Type B pancreatic cell (in vitro differentiated cells): ENCODE measurements around the gene PMEPA1. TPM values are rescaled to one million over a fixed set of nuclear protein-coding genes. Genes with fewer than 3 reads are reported as not detected.

Experiments
- DNase-seq: peaks from one replicate; pipeline ENCODE4 v3.0.0; 2021; ENCODE audit warnings: mixed read lengths; ENCODE audit not compliant: unreplicated experiment; ENCODE audit errors: extremely low spot score
- H3K27ac Mint-ChIP-seq: 2 replicates; pipeline ENCODE4 v1.8.0; 2021; ENCODE audit warnings: mild to moderate bottlenecking, mixed read lengths
- H3K27me3 Mint-ChIP-seq: 2 replicates; pipeline ENCODE4 v1.8.0; 2021; ENCODE audit warnings: mixed read lengths
- H3K36me3 Mint-ChIP-seq: 2 replicates; pipeline ENCODE4 v1.8.0; 2021; ENCODE audit warnings: mixed read lengths
- H3K4me1 Mint-ChIP-seq: one replicate; pipeline ENCODE4 v1.8.0; 2021; ENCODE audit warnings: mixed read lengths; ENCODE audit not compliant: unreplicated experiment
- H3K4me3 Mint-ChIP-seq: 2 replicates; pipeline ENCODE4 v1.8.0; 2021; ENCODE audit warnings: mild to moderate bottlenecking, mixed read lengths
- H3K9me3 Mint-ChIP-seq: 2 replicates; pipeline ENCODE4 v1.8.0; 2021; ENCODE audit warnings: mixed read lengths
- total RNA-seq: library from RNA; stranded (reverse); gene quantifications from 2 replicates; pipeline ENCODE4 v1.2.1, GENCODE V29; 2021; ENCODE audit warnings: low replicate concordance
- TF ChIP-seq, protein P1 (sequence below): fragments of 200-600 bp; sonication (generic); conservative IDR thresholded peaks from 2 replicates; pipeline ENCODE4 v1.5.0; 2021; ENCODE audit warnings: antibody characterized with exemption, mild to moderate bottlenecking

Gene PMEPA1
- total RNA-seq, 1 donor from 2014 or later = 8.8 TPM

DNA sequence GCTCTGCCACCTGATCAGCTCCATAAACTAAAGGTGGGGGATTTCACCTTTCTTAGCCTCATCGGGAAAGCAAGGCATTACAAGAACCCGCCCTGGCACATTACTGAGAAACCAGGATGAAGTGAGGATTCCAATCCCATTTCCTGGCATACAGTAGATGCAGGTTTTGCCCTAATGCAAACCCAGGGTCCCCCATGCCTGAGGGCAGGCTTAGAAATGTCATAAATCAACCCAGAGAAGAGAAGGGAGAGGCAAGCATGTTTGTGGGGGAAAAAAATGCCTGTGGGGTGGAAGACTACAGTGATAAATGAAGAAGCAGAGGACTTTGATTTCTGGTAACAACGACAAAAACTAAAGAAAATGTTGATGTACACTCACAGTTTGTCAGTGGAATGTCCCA, 18.0 kb upstream of the PMEPA1 start:
- H3K4me1 Mint-ChIP-seq = no peaks in the 10 kb centered on the region

DNA sequence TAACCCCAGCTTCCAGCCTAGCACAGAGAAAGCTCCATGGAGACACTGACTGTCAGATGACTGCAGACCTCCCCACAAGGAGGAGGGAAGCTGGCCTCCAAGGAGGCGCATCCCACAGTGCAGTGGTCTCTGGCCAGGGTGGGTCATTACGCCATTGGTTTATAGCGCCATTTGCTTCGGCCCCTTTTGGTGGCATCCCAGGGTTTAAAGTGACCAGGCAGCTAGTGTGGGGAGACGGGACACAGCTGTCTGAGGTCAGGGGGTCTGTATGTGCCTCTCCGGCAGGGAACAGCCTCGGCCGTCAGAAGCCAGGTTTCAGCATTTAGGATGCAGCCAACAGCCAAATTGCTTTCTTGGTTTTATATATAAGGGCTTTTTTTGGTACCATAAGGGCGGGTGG, 15.8 kb upstream of the PMEPA1 start:
- TF ChIP-seq, protein P1, sequence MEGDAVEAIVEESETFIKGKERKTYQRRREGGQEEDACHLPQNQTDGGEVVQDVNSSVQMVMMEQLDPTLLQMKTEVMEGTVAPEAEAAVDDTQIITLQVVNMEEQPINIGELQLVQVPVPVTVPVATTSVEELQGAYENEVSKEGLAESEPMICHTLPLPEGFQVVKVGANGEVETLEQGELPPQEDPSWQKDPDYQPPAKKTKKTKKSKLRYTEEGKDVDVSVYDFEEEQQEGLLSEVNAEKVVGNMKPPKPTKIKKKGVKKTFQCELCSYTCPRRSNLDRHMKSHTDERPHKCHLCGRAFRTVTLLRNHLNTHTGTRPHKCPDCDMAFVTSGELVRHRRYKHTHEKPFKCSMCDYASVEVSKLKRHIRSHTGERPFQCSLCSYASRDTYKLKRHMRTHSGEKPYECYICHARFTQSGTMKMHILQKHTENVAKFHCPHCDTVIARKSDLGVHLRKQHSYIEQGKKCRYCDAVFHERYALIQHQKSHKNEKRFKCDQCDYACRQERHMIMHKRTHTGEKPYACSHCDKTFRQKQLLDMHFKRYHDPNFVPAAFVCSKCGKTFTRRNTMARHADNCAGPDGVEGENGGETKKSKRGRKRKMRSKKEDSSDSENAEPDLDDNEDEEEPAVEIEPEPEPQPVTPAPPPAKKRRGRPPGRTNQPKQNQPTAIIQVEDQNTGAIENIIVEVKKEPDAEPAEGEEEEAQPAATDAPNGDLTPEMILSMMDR = no peak
- no peaks in the 10 kb centered on the region for H3K36me3 Mint-ChIP-seq
- H3K4me1 Mint-ChIP-seq = no peaks in the 10 kb centered on the region
- no peak for DNase-seq
- no peak overlapping the region for H3K27ac Mint-ChIP-seq
- no peak overlapping the region for H3K4me3 Mint-ChIP-seq
- no peaks in the 10 kb centered on the region for H3K9me3 Mint-ChIP-seq
- H3K27me3 Mint-ChIP-seq = peaks cover 45% of the 10 kb centered on the region

More for the DNA sequence above, 18.0 kb upstream of the PMEPA1 start:
- H3K27me3 Mint-ChIP-seq = peaks cover 38% of the 10 kb centered on the region
- no peak for DNase-seq
- H3K9me3 Mint-ChIP-seq = no peaks in the 10 kb centered on the region
- no peaks in the 10 kb centered on the region for H3K36me3 Mint-ChIP-seq
- TF ChIP-seq, protein P1 = no peak
- H3K27ac Mint-ChIP-seq = no peak overlapping the region
- no peak overlapping the region for H3K4me3 Mint-ChIP-seq

DNA sequence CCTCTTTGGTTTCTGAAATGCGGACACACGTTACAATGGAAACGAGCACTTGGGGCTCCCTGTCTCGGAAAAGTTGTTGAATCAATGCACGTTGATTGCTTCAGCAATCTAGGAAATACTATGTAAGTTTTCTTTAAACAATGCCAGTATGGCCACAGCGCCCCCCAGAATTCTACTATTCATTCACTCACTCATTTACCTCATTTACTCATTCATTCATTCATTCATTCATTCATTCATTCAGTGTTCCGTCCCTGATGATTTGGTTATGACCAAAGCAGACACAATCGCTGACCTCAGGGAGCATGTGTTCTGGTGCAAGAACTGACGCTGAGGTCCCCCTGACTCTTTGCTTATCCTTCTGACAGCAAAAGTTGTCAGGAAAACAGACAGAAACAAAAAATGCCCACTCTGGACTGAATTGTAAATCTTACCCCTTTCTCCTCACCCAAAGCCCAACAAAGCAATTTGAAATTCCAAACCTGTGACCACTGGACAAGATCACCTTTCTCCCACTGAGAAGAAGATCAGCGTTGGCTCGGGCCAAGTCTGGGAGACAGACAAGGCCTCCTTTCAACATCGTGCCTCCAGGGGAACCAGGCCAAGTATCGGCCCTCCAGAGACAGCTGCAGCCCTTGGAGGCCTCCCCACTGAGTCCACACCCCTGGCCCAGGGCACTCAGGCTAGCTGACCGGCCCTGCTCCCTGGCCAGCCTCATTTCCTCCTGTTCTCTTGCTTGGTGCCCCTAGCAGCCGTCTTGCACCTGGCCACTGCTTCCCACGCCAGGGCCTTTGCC, 15.0 kb upstream of the PMEPA1 start:
- Mint-ChIP-seq H3K27ac (no peak overlapping the region), H3K4me1 (no peaks in the 10 kb centered on the region), H3K27me3 (peaks cover 45% of the 10 kb centered on the region), H3K9me3 (no peaks in the 10 kb centered on the region), H3K36me3 (no peaks in the 10 kb centered on the region), H3K4me3 (no peak overlapping the region)
- TF ChIP-seq, protein P1 = no peak
- no peak for DNase-seq

DNA sequence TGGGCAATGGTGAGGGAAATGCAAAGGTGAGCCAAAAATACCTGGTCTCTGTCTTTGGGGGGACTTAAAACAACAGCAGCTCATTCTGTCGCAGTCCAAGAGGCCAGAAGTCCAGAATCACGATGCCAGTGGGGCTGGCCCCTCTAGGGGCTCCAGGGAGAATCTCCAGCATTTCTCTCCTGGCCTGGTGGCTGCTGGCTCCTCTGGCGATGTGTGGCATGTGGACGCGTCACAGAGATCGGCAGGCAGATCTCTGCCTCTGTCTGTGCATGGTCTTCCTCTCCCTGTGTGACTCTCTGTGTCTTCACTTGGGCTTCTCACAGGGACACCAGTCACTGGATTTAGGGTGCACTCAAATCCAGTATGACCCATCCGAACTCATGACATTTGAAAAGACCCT, 14.0 kb upstream of the PMEPA1 start:
- no peak overlapping the region for H3K27ac Mint-ChIP-seq
- no peak overlapping the region for H3K4me3 Mint-ChIP-seq
- no peaks in the 10 kb centered on the region for H3K9me3 Mint-ChIP-seq
- H3K27me3 Mint-ChIP-seq = peaks cover 49% of the 10 kb centered on the region
- TF ChIP-seq, protein P1 = no peak
- DNase-seq = no peak
- H3K4me1 Mint-ChIP-seq = no peaks in the 10 kb centered on the region
- H3K36me3 Mint-ChIP-seq = no peaks in the 10 kb centered on the region

DNA sequence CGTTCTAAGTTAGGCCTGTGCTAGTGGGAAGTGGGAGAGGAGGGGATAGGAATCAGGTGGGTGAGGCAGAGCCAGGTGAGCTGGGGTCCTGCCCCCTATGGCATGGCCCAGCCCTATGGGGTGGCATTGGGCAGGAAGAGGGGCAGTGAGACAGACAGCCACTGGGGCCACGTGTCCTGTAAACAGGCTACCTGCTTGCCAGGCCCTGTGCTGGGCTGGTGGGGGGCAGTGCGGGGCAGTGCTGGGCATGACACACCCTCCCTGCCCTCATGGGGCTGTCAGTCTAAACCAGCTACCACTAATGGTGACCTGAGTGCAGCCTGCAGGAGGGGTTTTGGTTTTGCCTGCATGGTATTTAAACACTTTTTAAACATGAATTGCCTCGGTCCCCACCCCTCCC, 10.1 kb upstream of the PMEPA1 start:
- H3K27ac Mint-ChIP-seq = no peak overlapping the region
- peaks cover 7% of the 10 kb centered on the region for H3K4me1 Mint-ChIP-seq
- H3K4me3 Mint-ChIP-seq = no peak overlapping the region
- TF ChIP-seq, protein P1 = no peak
- H3K36me3 Mint-ChIP-seq = no peaks in the 10 kb centered on the region
- peaks cover 36% of the 10 kb centered on the region for H3K27me3 Mint-ChIP-seq
- H3K9me3 Mint-ChIP-seq = no peaks in the 10 kb centered on the region
- no peak for DNase-seq
